Measurements from ENCODE around the gene TNNC2. TPM values are rescaled to one million over a fixed set of nuclear protein-coding genes. Genes with fewer than 3 reads are reported as not detected.

TNNC2 gene
- total and polyA plus RNA-seq, 9 of the 15 experiments (the other 6 are each of a cell fraction or from before 2014, with no cell fraction given), result not detected

DNA sequence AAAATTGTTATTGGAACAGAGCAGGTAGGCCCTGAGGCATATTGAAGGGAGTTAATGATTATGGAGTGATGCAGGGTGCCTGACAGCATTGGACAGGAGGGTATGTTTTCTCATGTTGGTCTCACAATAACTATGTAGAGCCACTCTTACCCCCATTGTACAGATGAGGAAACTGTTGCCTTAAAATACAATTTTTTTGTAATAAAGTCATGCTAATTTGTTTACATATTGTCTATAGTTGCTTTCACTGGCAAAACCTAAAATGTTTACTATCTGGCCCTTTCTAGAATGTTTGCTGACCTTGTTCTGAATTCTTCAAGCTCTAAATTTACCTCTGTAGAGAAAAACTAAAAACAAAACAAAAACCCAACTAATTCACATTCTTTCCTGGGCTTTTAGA is 24.4 kb upstream of the TNNC2 start:
- Histone ChIP-seq H3K4me3 (no peak overlapping the region), H2AFZ (ENCODE audit: low read depth, low read length) (no peak overlapping the region), H3K9me3 (replicated peaks; ENCODE audit: control insufficient read depth, insufficient read depth, low read depth, low read length) (peaks cover 5% of the 10 kb centered on the region), H3K9me1 (ENCODE audit: control insufficient read depth, insufficient read depth, low read length) (no peaks in the 10 kb centered on the region), H3K4me1 (replicated peaks in 1 of 2; ENCODE audit: control insufficient read depth in 2 of 2, insufficient read depth in 2 of 2, low read length in 2 of 2) (peaks cover 18 to 23% of the 10 kb centered on the region in 2 experiments; a peak in 4 of 5 replicates), H3K27me3 (ENCODE audit: control insufficient read depth in 2 of 2, insufficient read depth in 2 of 2, low read length in 2 of 2) (no peaks in the 10 kb centered on the region), H3K9ac (ENCODE audit: insufficient read depth in 1 of 2, low read depth in 2 of 2, low read length in 2 of 2) (peak overlapping the region in 1 of 2 experiments; percentile 6; a peak in 1 of 4 replicates), H3K27ac (ENCODE audit: extremely low read depth, low read depth, low read length) (peak overlapping the region; percentile 63), H3K36me3 (ENCODE audit: control insufficient read depth, insufficient read depth, low read length) (peaks cover 14% of the 10 kb centered on the region; the same call in 2 of the 3 replicates), H3K79me2 (ENCODE audit: control insufficient read depth, insufficient read depth, low read length) (peaks cover 8% of the 10 kb centered on the region), H4K20me1 (replicated peaks; ENCODE audit: control insufficient read depth, insufficient read depth, low read length) (no peaks in the 10 kb centered on the region), H3K4me2 (ENCODE audit: insufficient read depth, low read length) (peak overlapping the region; percentile 33)
- ATAC-seq, result no peak
- in situ Hi-C loops (cut with MboI) (no loop called here), intact Hi-C loops (cut with micrococcal nuclease) (no loop called here)
- ChIA-PET CTCF (ENCODE audit: low intra/inter-chr PET ratio) (no interaction called here), POLR2A (interaction anchor here (0.7 to 2.3 kb wide), 3 partner anchors 10 to 44 kb away, joined by 3 to 19 read pairs (median 3); no protein-coding TSS in a partner anchor)
- DNase-seq (ENCODE audit: extremely low read depth in 1 of 4, low spot score in 3 of 4), result no peak
- no peak for FAIRE-seq
- BruUV-seq (replicated peaks), result no TSS peak
- TF ChIP-seq RBM25 (IDR thresholded peaks at IDR 0.05; ENCODE audit: low read depth, low read length, severe bottlenecking) (peak; percentile 96), RNF2 (IDR thresholded peaks at IDR 0.05) (no peak), HEY1 (CRISPR knock-in tag; IDR thresholded peaks at IDR 0.05; ENCODE audit: borderline replicate concordance) (no peak), BCOR (IDR thresholded peaks at IDR 0.05) (peak; percentile 71; the same call in 1 of the 2 replicates)
- TF ChIP-seq, protein P1, sequence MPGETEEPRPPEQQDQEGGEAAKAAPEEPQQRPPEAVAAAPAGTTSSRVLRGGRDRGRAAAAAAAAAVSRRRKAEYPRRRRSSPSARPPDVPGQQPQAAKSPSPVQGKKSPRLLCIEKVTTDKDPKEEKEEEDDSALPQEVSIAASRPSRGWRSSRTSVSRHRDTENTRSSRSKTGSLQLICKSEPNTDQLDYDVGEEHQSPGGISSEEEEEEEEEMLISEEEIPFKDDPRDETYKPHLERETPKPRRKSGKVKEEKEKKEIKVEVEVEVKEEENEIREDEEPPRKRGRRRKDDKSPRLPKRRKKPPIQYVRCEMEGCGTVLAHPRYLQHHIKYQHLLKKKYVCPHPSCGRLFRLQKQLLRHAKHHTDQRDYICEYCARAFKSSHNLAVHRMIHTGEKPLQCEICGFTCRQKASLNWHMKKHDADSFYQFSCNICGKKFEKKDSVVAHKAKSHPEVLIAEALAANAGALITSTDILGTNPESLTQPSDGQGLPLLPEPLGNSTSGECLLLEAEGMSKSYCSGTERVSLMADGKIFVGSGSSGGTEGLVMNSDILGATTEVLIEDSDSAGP (CRISPR knock-in tag; IDR thresholded peaks at IDR 0.05), result 0 out of 2 replicates have a peak, but pooled peaks have one; percentile 37
- TF ChIP-seq, protein P2, sequence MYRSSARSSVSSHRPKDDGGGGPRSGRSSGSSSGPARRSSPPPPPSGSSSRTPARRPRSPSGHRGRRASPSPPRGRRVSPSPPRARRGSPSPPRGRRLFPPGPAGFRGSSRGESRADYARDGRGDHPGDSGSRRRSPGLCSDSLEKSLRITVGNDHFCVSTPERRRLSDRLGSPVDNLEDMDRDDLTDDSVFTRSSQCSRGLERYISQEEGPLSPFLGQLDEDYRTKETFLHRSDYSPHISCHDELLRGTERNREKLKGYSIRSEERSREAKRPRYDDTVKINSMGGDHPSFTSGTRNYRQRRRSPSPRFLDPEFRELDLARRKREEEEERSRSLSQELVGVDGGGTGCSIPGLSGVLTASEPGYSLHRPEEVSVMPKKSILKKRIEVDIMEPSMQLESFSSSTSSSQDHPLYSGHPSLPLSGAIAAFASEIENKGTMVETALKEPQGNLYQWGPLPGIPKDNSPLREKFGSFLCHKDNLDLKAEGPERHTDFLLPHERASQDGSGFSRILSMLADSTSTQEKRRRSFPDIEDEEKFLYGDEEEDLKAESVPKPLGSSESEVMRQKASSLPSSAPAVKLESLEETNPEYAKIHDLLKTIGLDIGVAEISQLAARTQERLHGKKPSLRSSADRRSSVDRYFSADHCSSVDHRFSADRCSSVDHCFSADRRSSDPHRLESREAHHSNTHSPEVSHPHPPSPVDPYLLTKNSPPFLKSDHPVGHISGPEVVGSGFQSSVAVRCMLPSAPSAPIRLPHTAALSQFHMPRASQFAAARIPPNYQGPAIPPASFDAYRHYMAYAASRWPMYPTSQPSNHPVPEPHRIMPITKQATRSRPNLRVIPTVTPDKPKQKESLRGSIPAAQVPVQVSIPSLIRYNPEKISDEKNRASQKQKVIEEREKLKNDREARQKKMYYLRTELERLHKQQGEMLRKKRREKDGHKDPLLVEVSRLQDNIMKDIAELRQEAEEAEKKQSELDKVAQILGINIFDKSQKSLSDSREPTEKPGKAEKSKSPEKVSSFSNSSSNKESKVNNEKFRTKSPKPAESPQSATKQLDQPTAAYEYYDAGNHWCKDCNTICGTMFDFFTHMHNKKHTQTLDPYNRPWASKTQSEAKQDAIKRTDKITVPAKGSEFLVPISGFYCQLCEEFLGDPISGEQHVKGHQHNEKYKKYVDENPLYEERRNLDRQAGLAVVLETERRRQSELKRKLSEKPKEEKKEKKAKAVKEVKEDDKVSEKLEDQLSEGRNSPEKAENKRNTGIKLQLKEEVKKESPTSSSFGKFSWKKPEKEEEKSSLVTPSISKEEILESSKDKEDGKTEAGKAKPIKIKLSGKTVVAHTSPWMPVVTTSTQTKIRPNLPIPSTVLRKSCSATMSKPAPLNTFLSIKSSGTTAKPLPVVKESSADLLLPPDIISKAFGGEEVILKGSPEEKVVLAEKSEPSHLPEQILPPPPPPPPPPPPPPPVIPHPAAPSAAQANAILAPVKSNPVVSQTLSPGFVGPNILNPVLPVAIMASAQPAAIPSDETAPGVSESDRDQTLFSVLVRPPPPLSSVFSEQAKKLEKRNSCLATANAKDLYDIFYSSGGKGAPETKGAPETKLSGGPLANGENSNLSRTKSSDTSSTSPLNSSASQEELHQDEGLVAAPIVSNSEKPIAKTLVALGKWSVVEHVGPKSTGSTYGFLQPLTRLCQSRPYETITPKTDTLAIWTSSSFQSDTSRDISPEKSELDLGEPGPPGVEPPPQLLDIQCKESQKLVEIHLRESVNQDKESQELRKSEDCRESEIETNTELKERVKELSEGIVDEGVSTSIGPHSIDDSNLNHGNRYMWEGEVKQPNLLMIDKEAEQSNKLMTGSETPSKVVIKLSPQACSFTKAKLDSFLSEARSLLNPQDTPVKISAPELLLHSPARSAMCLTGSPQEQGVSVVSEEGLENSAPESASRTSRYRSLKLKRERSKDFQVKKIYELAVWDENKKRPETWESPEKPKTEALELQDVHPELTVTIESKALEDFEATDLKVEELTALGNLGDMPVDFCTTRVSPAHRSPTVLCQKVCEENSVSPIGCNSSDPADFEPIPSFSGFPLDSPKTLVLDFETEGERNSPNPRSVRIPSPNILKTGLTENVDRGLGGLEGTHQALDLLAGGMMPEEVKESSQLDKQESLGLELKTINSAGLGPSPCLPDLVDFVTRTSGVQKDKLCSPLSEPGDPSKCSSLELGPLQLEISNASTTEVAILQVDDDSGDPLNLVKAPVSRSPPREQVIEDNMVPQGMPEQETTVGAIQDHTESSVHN (IDR thresholded peaks at IDR 0.05; ENCODE audit: borderline replicate concordance in 1 of 2, low read depth in 1 of 2), result no peak
- TF ChIP-seq, protein P3, sequence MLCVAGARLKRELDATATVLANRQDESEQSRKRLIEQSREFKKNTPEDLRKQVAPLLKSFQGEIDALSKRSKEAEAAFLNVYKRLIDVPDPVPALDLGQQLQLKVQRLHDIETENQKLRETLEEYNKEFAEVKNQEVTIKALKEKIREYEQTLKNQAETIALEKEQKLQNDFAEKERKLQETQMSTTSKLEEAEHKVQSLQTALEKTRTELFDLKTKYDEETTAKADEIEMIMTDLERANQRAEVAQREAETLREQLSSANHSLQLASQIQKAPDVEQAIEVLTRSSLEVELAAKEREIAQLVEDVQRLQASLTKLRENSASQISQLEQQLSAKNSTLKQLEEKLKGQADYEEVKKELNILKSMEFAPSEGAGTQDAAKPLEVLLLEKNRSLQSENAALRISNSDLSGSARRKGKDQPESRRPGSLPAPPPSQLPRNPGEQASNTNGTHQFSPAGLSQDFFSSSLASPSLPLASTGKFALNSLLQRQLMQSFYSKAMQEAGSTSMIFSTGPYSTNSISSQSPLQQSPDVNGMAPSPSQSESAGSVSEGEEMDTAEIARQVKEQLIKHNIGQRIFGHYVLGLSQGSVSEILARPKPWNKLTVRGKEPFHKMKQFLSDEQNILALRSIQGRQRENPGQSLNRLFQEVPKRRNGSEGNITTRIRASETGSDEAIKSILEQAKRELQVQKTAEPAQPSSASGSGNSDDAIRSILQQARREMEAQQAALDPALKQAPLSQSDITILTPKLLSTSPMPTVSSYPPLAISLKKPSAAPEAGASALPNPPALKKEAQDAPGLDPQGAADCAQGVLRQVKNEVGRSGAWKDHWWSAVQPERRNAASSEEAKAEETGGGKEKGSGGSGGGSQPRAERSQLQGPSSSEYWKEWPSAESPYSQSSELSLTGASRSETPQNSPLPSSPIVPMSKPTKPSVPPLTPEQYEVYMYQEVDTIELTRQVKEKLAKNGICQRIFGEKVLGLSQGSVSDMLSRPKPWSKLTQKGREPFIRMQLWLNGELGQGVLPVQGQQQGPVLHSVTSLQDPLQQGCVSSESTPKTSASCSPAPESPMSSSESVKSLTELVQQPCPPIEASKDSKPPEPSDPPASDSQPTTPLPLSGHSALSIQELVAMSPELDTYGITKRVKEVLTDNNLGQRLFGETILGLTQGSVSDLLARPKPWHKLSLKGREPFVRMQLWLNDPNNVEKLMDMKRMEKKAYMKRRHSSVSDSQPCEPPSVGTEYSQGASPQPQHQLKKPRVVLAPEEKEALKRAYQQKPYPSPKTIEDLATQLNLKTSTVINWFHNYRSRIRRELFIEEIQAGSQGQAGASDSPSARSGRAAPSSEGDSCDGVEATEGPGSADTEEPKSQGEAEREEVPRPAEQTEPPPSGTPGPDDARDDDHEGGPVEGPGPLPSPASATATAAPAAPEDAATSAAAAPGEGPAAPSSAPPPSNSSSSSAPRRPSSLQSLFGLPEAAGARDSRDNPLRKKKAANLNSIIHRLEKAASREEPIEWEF (CRISPR knock-in tag; IDR thresholded peaks at IDR 0.05), result peak; percentile 9; the same call in 1 of the 2 replicates

Measured in K562 (cell line).